Ishikawa (cell line): ENCODE results near the gene CAPRIN1.

Source experiments
- CEBPB ChIP-seq: IDR thresholded peaks from 2 replicates; pipeline ENCODE4 v1.6.1; 2012
- TAF1 ChIP-seq: IDR thresholded peaks from 2 replicates; pipeline ENCODE4 v1.6.1; 2012; ENCODE audit warnings: low read depth, mild to moderate bottlenecking
- YY1 ChIP-seq: IDR thresholded peaks from 2 replicates; pipeline ENCODE4 v1.6.1; 2012; ENCODE audit warnings: low read depth
- ZBTB7A ChIP-seq: IDR thresholded peaks from 2 replicates; pipeline ENCODE4 v1.6.1; 2012; ENCODE audit warnings: low read depth
- TF ChIP-seq, protein P1 (sequence below): IDR thresholded peaks from 2 replicates; pipeline ENCODE4 v1.6.1; 2012
- TF ChIP-seq, protein P2 (sequence below): IDR thresholded peaks from 2 replicates; pipeline ENCODE4 v1.6.1; 2012; ENCODE audit warnings: low read depth, mild to moderate bottlenecking

DNA sequence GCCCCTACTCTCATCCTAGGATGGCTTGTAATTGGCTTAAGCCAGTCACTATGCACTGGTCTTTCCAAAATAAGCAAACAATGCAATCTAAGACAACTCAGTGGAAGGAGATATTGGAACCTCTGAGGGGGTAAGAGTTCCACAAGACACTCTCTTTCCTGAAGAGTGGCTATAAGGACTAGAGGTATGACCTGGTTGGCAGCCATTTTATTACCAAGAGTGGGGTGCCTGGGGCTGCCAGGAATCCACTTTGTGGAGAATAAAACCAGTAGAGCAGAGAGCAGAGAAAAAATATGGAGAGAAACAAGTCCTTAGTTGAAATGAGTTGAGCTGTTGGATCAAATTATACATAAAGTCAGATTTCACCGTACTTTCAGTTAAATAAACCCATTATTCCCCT lies 38.8 kb upstream of the CAPRIN1 start:
- TF ChIP-seq ZBTB7A (no peak), YY1 (no peak), TAF1 (no peak), CEBPB (no peak)
- TF ChIP-seq, protein P1, sequence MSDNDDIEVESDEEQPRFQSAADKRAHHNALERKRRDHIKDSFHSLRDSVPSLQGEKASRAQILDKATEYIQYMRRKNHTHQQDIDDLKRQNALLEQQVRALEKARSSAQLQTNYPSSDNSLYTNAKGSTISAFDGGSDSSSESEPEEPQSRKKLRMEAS: no peak
- TF ChIP-seq, protein P2, sequence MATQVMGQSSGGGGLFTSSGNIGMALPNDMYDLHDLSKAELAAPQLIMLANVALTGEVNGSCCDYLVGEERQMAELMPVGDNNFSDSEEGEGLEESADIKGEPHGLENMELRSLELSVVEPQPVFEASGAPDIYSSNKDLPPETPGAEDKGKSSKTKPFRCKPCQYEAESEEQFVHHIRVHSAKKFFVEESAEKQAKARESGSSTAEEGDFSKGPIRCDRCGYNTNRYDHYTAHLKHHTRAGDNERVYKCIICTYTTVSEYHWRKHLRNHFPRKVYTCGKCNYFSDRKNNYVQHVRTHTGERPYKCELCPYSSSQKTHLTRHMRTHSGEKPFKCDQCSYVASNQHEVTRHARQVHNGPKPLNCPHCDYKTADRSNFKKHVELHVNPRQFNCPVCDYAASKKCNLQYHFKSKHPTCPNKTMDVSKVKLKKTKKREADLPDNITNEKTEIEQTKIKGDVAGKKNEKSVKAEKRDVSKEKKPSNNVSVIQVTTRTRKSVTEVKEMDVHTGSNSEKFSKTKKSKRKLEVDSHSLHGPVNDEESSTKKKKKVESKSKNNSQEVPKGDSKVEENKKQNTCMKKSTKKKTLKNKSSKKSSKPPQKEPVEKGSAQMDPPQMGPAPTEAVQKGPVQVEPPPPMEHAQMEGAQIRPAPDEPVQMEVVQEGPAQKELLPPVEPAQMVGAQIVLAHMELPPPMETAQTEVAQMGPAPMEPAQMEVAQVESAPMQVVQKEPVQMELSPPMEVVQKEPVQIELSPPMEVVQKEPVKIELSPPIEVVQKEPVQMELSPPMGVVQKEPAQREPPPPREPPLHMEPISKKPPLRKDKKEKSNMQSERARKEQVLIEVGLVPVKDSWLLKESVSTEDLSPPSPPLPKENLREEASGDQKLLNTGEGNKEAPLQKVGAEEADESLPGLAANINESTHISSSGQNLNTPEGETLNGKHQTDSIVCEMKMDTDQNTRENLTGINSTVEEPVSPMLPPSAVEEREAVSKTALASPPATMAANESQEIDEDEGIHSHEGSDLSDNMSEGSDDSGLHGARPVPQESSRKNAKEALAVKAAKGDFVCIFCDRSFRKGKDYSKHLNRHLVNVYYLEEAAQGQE: no peak
